SK-N-SH treated with all-trans-retinoic acid at 6 μM for 48 hours (cell line): Measurements from ENCODE around the gene DGCR2.

Experiments
- ARNTL ChIP-seq: fragments of 450-650 bp; formaldehyde crosslinking; IDR thresholded peaks from 2 replicates; pipeline ENCODE4 v1.5.0; 2020; ENCODE audit warnings: low read depth, mild to moderate bottlenecking, moderate library complexity, borderline replicate concordance
- ESRRG ChIP-seq: fragments of 250-450 bp; sonication (Bioruptor Pico); IDR thresholded peaks from 2 replicates; pipeline ENCODE4 v1.6.1; 2021; ENCODE audit warnings: mild to moderate bottlenecking
- SNAI2 ChIP-seq: fragments of 250-450 bp; sonication (Bioruptor Pico); IDR thresholded peaks from 2 replicates; pipeline ENCODE4 v1.5.0; 2020; ENCODE audit warnings: mild to moderate bottlenecking, moderate library complexity
- TCF4 ChIP-seq: fragments of 250-450 bp; sonication (Bioruptor Pico); IDR thresholded peaks from 2 replicates; pipeline ENCODE4 v1.8.0; 2021; ENCODE audit warnings: mild to moderate bottlenecking, moderate library complexity, borderline replicate concordance
- ZFP3 ChIP-seq: fragments of 250-450 bp; sonication (Bioruptor Pico); IDR thresholded peaks from 2 replicates; pipeline ENCODE4 v1.5.0; 2020; ENCODE audit warnings: mild to moderate bottlenecking, moderate library complexity
- ZFP30 ChIP-seq: fragments of 450-650 bp; formaldehyde crosslinking; IDR thresholded peaks from 2 replicates; pipeline ENCODE4 v1.5.0; 2022; ENCODE audit warnings: mild to moderate bottlenecking, moderate library complexity
- ZNF8 ChIP-seq: fragments of 450-650 bp; formaldehyde crosslinking; IDR thresholded peaks from 2 replicates; pipeline ENCODE4 v1.5.0; 2020; ENCODE audit warnings: mild to moderate bottlenecking, moderate library complexity
- TF ChIP-seq, protein P1 (sequence below): fragments of 250-450 bp; sonication (Bioruptor Pico); IDR thresholded peaks from 2 replicates; pipeline ENCODE4 v1.8.0; 2020; ENCODE audit warnings: mild to moderate bottlenecking, moderate library complexity, borderline replicate concordance
- TF ChIP-seq, protein P2 (sequence below): fragments of 250-450 bp; sonication (Bioruptor Pico); IDR thresholded peaks from 2 replicates; pipeline ENCODE4 v1.5.1; 2021; ENCODE audit warnings: mild to moderate bottlenecking, moderate library complexity

DNA sequence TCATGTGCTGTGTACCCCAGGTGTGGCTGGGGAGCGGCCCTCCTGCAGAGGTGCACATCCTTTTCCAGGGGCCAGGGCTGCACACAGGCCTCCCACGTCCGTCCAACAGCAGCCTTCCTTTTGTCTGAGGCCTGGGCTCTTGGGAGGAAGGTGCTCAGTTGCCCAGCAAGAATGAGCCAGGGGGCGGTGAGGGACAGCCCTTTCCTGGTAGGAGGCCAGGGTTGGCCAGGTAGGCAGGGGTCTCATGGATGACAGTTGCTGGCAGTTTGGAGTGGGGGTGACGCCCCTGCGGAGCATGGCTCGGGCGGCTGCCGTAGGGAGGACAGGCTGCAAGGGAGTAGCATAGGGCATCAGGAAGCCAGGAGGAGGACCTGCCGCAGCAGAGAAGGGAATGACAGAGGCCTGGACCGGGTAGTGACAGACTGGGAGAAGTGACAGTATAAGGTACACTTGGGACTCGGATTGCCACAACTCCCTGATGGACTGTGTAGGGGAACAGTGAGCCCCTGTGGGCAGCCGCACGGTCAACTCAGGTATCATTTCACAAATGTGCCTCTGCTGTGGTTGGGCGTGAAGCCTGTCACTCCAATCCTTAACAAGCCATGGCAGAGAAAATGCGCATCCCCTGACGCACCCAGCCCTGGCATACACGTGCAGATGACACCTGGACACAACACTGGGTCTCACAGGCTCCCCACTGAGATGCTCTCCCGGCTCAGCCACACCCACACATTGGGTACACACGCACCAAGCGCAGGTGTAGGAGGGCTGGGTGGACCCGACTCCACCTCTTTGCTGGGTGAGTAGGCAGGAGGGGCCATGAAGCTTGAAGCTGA lies 79.7 kb downstream of the DGCR2 start:
- TF ChIP-seq, protein P1, sequence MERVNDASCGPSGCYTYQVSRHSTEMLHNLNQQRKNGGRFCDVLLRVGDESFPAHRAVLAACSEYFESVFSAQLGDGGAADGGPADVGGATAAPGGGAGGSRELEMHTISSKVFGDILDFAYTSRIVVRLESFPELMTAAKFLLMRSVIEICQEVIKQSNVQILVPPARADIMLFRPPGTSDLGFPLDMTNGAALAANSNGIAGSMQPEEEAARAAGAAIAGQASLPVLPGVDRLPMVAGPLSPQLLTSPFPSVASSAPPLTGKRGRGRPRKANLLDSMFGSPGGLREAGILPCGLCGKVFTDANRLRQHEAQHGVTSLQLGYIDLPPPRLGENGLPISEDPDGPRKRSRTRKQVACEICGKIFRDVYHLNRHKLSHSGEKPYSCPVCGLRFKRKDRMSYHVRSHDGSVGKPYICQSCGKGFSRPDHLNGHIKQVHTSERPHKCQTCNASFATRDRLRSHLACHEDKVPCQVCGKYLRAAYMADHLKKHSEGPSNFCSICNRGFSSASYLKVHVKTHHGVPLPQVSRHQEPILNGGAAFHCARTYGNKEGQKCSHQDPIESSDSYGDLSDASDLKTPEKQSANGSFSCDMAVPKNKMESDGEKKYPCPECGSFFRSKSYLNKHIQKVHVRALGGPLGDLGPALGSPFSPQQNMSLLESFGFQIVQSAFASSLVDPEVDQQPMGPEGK = no peak
- TF ChIP-seq, protein P2, sequence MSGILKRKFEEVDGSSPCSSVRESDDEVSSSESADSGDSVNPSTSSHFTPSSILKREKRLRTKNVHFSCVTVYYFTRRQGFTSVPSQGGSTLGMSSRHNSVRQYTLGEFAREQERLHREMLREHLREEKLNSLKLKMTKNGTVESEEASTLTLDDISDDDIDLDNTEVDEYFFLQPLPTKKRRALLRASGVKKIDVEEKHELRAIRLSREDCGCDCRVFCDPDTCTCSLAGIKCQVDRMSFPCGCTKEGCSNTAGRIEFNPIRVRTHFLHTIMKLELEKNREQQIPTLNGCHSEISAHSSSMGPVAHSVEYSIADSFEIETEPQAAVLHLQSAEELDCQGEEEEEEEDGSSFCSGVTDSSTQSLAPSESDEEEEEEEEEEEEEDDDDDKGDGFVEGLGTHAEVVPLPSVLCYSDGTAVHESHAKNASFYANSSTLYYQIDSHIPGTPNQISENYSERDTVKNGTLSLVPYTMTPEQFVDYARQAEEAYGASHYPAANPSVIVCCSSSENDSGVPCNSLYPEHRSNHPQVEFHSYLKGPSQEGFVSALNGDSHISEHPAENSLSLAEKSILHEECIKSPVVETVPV (CRISPR knock-in tag) = no peak
- no peak for TF ChIP-seq ESRRG
- no peak for TF ChIP-seq ZNF8 (CRISPR knock-in tag)
- no peak for TF ChIP-seq SNAI2 (CRISPR knock-in tag)
- TF ChIP-seq ZFP3 = no peak
- no peak for TF ChIP-seq ARNTL (CRISPR knock-in tag)
- TF ChIP-seq TCF4 (CRISPR knock-in tag) = no peak
- no peak for TF ChIP-seq ZFP30 (CRISPR knock-in tag)
